Mesodermal cell (in vitro differentiated cells): Measurements from ENCODE around the gene ACD.

ENCODE experiments used
- H3K27ac ChIP-seq: 2 replicates; pipeline ENCODE4 v1.7.0; 2013; ENCODE audit warnings: mild to moderate bottlenecking, low read depth, low read length, moderate library complexity; ENCODE audit not compliant: severe bottlenecking
- H3K36me3 ChIP-seq: 2 replicates; pipeline ENCODE4 v1.7.1; 2013; ENCODE audit warnings: mild to moderate bottlenecking, low read length, moderate library complexity; ENCODE audit not compliant: control insufficient read depth, insufficient read depth
- H3K4me1 ChIP-seq: one replicate; pipeline ENCODE4 v1.7.1; 2013; ENCODE audit warnings: mild to moderate bottlenecking, low read length; ENCODE audit not compliant: insufficient read depth, control insufficient read depth, poor library complexity, severe bottlenecking
- H3K4me3 ChIP-seq: 2 replicates; pipeline ENCODE4 v1.7.0; 2013; ENCODE audit warnings: low read length, control low read depth, mild to moderate bottlenecking; ENCODE audit not compliant: insufficient read depth, poor library complexity, severe bottlenecking; ENCODE audit errors: extremely low read depth
- H3K9me3 ChIP-seq: 2 replicates; pipeline ENCODE4 v1.7.1; 2013; ENCODE audit warnings: mild to moderate bottlenecking, low read length, moderate library complexity; ENCODE audit not compliant: control insufficient read depth
- WGBS, 2 experiments: methylation state at CpG; one replicate each; pipeline ENCODE4 v1.1.5; 2013; ENCODE audit warnings: missing lambda C conversion rate in 2 of 2; ENCODE audit not compliant: insufficient coverage in 2 of 2; 5-methylcytosine and 5-hydroxymethylcytosine counted together

Gene ACD

DNA sequence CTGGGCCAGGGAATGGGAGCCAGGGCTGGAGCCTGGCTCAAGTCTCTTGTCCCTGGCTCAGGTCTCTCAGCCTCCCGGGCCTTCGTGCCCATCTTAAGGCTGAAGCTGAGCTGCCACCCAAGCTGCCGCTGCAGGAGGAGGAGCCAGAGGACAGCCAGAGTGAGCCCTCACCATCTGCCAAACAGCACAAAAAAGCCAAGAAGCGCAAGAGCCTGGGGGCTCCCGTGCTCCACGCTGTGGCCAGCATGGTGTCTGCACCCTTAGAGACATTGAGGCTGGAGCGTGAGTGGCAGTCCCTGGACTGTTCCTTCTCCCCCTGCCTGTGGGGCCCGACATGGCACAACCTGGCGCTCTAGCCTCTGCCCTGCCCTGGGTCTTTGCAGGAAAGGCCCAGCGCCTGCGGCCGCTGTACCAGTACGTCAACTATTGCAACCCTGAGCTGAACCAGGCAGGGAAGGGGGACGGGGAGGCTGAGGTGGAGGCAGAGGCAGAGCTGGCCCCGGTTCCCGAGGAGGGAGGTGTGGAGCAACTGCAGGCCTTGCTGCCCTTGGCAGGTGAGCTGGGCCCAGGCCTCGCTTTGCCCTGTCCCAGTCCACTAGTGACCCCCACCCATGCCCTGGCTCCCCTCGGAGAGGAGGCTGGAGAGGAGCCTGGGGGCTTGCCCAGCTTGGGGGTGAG is 7.9 kb upstream of the ACD start:
- H3K36me3 ChIP-seq: peaks cover 8% of the 10 kb centered on the region
- H3K27ac ChIP-seq: no peak overlapping the region
- WGBS, 2 experiments: 62 to 69% methylated on average over 15 to 18 of the region's 18 CpGs
- H3K4me3 ChIP-seq: no peak overlapping the region
- peaks cover 6% of the 10 kb centered on the region for H3K4me1 ChIP-seq
- no peaks in the 10 kb centered on the region for H3K9me3 ChIP-seq

- Histone ChIP-seq H3K9me3 (no peaks in the 10 kb centered on the region), H3K4me1 (peaks cover 6% of the 10 kb centered on the region), H3K4me3 (peak overlapping the region; percentile 67), H3K27ac (no peak overlapping the region), H3K36me3 (peaks cover 12% of the 10 kb centered on the region)
- WGBS, 2 experiments: 83 to 84% methylated on average over 6 to 7 of the region's 10 CpGs
Observed at GRCh38 chr16:67667453-67667816, 7.4 kb upstream of the ACD start.

GRCh38 chr16:67666559-67667452 is 6.7 kb upstream of the ACD start, which contains the start of the genes C16orf86 and ENKD1:
C16orf86 (plus strand) TSS chr16:67666814; CDS start chr16:67666971, 157 bp downstream.
ENKD1 (minus strand) TSS chr16:67666750; CDS start chr16:67666442, 308 bp downstream.
- 25 to 29% methylated on average over 73 to 77 of the region's 78 CpGs for WGBS, 2 experiments
- Histone ChIP-seq H3K9me3 (no peaks in the 10 kb centered on the region), H3K36me3 (peaks cover 17% of the 10 kb centered on the region), H3K27ac (peak within 1 kb of the TSS; percentile 57), H3K4me1 (peaks cover 6% of the 10 kb centered on the region), H3K4me3 (peak within 1 kb of the TSS; percentile 67)

GRCh38 chr16:67666032-67666551 is 6.0 kb upstream of the ACD start:
- WGBS, 2 experiments: 1 to 4% methylated on average over 38 to 42 of the region's 46 CpGs

GRCh38 chr16:67665598-67665997 is 5.5 kb upstream of the ACD start:
- H3K4me3 ChIP-seq: peak overlapping the region; percentile 67

More at GRCh38 chr16:67666032-67666551, 6.0 kb upstream of the ACD start:
- Histone ChIP-seq H3K27ac (peak overlapping the region; percentile 57), H3K9me3 (no peaks in the 10 kb centered on the region), H3K36me3 (peaks cover 17% of the 10 kb centered on the region), H3K4me1 (peaks cover 6% of the 10 kb centered on the region), H3K4me3 (peak overlapping the region; percentile 67)

GRCh38 chr16:67664871-67665270 is 4.8 kb upstream of the ACD start:
- Histone ChIP-seq H3K27ac (no peak overlapping the region), H3K9me3 (no peaks in the 10 kb centered on the region), H3K4me3 (no peak overlapping the region), H3K36me3 (peaks cover 17% of the 10 kb centered on the region), H3K4me1 (peaks cover 6% of the 10 kb centered on the region)
- WGBS, 2 experiments: 96% methylated on average over 7 of the region's 7 CpGs

More at GRCh38 chr16:67665598-67665997, 5.5 kb upstream of the ACD start:
- Histone ChIP-seq H3K9me3 (no peaks in the 10 kb centered on the region), H3K4me1 (peaks cover 6% of the 10 kb centered on the region), H3K27ac (no peak overlapping the region), H3K36me3 (peaks cover 17% of the 10 kb centered on the region)
- 81 to 90% methylated on average over 5 of the region's 5 CpGs for WGBS, 2 experiments

GRCh38 chr16:67664258-67664657 is 4.2 kb upstream of the ACD start:
- no peaks in the 10 kb centered on the region for H3K9me3 ChIP-seq
- no peak overlapping the region for H3K4me3 ChIP-seq
- H3K4me1 ChIP-seq: peaks cover 6% of the 10 kb centered on the region
- H3K27ac ChIP-seq: no peak overlapping the region
- H3K36me3 ChIP-seq: peaks cover 17% of the 10 kb centered on the region
- WGBS, 2 experiments: 90 to 92% methylated on average over 4 of the region's 4 CpGs

DNA sequence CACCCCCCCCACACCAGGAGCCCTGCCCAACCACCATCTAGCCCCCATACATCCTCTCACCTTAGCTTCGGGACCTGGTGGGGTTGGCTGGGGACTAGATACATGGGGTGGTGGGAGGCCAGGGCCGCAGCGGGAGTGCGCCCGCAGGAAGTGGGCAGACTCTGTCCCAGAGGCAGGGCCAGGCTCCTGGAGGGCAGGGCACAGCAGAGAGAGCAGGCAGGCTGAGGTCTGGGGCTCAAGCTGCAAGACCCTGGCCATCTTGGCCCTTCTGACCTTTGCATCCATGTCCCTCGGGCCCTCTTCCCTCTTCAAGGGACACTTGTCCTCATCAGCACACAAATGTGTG is 3.8 kb upstream of the ACD start:
- Histone ChIP-seq H3K4me1 (peaks cover 6% of the 10 kb centered on the region), H3K36me3 (peaks cover 20% of the 10 kb centered on the region), H3K9me3 (no peaks in the 10 kb centered on the region), H3K27ac (no peak overlapping the region), H3K4me3 (no peak overlapping the region)
- 95 to 100% methylated on average over 4 of the region's 6 CpGs for WGBS, 2 experiments

GRCh38 chr16:67663151-67663876 is 3.3 kb upstream of the ACD start:
- no peaks in the 10 kb centered on the region for H3K9me3 ChIP-seq
- peaks cover 6% of the 10 kb centered on the region for H3K4me1 ChIP-seq
- peaks cover 25% of the 10 kb centered on the region for H3K36me3 ChIP-seq
- no peak overlapping the region for H3K27ac ChIP-seq
- no peak overlapping the region for H3K4me3 ChIP-seq
- 80 to 81% methylated on average over 20 of the region's 25 CpGs for WGBS, 2 experiments

- Histone ChIP-seq H3K27ac (no peak overlapping the region), H3K4me1 (peaks cover 6% of the 10 kb centered on the region), H3K36me3 (peaks cover 30% of the 10 kb centered on the region), H3K4me3 (no peak overlapping the region), H3K9me3 (no peaks in the 10 kb centered on the region)
Observed at GRCh38 chr16:67662653-67663010, 2.6 kb upstream of the ACD start.
